ENCODE results near the gene SP1.

DNA sequence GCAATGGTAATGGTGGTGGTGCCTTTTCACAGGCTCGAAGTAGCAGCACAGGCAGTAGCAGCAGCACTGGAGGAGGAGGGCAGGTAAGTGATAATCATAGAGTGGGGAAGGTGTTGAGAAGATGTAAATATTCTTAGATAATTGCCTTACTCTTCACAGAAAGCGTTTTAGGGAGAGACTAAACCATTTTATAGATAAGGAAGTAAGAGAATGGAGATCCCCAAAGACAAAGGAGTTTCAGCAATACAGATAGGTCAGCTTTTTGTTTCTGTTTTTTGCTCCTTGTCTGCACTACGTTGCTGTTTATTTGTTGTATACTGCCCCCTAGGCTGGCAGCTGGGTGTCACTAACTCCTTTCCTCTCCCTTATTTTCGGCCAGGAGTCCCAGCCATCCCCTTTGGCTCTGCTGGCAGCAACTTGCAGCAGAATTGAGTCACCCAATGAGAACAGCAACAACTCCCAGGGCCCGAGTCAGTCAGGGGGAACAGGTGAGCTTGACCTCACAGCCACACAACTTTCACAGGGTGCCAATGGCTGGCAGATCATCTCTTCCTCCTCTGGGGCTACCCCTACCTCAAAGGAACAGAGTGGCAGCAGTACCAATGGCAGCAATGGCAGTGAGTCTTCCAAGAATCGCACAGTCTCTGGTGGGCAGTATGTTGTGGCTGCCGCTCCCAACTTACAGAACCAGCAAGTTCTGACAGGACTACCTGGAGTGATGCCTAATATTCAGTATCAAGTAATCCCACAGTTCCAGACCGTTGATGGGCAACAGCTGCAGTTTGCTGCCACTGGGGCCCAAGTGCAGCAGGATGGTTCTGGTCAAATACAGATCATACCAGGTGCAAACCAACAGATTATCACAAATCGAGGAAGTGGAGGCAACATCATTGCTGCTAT, 2.0 kb downstream of the SP1 start:
- TF ChIP-seq, protein P1, sequence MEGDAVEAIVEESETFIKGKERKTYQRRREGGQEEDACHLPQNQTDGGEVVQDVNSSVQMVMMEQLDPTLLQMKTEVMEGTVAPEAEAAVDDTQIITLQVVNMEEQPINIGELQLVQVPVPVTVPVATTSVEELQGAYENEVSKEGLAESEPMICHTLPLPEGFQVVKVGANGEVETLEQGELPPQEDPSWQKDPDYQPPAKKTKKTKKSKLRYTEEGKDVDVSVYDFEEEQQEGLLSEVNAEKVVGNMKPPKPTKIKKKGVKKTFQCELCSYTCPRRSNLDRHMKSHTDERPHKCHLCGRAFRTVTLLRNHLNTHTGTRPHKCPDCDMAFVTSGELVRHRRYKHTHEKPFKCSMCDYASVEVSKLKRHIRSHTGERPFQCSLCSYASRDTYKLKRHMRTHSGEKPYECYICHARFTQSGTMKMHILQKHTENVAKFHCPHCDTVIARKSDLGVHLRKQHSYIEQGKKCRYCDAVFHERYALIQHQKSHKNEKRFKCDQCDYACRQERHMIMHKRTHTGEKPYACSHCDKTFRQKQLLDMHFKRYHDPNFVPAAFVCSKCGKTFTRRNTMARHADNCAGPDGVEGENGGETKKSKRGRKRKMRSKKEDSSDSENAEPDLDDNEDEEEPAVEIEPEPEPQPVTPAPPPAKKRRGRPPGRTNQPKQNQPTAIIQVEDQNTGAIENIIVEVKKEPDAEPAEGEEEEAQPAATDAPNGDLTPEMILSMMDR (IDR thresholded peaks at IDR 0.05): peak; percentile 45
- no peak for TF ChIP-seq EZH2 (IDR thresholded peaks at IDR 0.05; ENCODE audit: borderline replicate concordance, insufficient read depth, low read depth, low read length, poor library complexity, severe bottlenecking)
